GM21723 (cell line): Measurements from ENCODE around the gene MAP3K14.
"Not testable (repeated sequence)": the region's sequence is repeated elsewhere in the genome, so short reads cannot be mapped to it uniquely, and the experiment has no call there.

Source experiments
- ATAC-seq: cut with Tn5 transposase; IDR thresholded peaks from one replicate; pipeline ENCODE4 v1.9.1; 2021; ENCODE audit warnings: mild to moderate bottlenecking, moderate library complexity; ENCODE audit not compliant: unreplicated experiment

MAP3K14 gene

DNA sequence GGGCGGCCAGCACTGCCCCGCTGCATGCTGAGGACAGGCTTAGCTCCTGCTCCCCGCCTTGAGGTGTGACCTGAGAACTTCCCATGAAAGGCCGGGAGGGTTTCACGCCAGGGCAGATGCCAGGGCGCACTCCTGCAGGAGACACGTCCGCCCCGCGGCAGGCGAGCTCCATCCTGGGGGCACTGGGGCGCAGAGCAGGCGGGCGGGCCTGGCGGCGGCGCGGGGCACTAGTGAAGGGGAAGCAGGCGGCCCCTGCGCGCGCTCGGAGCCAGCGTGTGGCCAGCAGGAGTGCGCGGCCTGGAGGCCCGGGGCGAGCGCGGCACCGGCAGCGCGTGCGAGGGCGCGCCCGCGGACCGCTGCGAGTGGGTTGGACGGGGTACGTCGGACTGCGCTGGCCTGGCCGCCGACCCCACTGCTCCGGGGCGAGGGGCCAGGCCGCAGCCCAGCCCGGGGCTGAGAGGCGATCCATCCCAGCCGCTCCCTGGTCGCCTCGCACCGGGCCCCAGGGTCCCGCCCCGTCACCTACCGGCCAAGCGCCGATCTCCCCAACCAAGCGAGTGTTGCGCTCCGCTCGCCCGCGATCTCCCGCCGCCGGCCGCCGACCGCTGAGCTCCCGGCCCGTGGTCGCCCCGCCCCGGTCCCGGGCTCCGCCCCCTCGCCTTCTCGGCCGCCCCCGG lies at the start of gene MAP3K14:
Gene MAP3K14 (minus strand): TSS at position 587 of the 677 bp plus-strand sequence. CDS start 26,275 bp downstream, outside the sequence.
- ATAC-seq = peak; percentile 19

DNA sequence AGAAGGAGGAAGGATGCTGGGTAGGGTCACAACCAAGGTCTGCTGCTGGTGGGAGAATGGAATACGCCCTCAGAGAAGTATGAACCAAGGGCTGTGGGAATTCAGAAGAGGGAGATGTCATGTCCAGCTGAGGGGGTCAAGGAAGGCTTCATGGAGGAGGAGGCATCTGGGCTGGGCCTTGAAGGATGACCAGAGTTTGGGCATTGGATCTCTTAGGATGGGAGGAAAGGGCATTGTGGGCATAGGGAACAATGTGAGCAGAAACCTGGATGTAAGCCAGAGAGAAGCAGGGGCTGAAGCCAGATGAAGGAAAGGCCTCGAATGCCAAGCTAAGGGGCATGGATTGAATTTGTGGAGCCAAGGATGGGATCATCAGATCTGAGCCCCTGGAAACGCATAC lies 49.2 kb upstream of the MAP3K14 start:
- no peak for ATAC-seq

DNA sequence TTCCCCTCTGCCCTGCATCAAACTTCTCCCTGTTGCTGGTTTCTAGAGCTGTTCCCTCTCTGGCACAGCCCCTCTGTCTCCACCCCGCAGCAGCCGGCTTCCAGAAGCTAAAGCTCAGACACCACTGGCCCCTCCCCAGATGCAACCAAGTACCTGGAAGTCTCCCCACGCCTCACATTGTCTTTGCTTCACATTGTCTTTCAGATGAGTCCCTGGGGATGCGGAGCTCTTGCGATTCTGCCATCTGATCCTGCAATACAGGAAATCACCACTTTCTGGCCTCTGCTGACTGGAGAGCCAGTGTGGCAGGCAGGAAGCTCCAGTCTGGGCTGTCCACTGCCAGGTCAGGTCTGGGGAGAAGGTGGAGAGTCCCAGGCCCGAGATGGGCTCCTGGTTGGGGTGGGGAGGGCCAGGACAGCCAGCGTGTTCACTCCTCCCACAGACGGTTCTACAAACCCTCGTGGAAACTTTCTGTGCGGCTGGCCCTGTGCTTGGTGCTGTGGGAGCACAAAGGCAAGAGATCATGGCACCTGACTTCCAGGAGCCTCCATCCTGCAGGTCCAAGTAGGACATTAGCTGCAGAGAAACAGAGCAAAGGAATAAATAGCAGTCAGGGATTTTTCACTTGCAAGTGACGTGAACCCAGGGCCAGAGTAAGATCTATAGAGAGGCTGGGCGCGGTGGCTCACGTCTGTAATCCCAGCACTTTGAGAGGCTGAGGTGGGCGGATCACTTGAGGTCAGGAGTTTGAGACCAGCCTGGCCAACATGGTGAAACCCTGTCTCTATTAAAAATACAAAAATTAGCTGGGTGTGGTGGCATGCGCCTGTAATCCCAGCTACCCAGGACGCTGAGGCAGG lies 47.9 kb upstream of the MAP3K14 start:
- no peak for ATAC-seq

DNA sequence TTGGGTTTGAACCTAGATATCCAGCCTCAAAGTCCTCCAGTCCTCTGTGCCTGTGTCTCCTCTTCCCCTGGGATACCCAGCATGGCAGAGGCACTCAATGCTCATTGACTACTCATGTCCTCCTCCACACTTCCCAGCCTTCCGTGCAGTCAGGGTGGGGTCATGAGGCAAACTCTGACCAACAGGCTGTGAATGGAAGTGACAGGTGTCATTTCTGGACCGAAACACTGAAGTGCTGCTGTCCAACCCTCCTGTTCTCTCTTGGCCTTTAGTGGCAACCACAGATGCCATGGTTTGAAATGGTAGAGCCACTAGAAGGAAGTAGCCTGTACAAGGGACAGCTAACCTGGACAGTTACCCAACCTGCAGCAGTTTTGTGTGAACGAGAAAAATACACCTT lies 46.7 kb upstream of the MAP3K14 start:
- no peak for ATAC-seq

DNA sequence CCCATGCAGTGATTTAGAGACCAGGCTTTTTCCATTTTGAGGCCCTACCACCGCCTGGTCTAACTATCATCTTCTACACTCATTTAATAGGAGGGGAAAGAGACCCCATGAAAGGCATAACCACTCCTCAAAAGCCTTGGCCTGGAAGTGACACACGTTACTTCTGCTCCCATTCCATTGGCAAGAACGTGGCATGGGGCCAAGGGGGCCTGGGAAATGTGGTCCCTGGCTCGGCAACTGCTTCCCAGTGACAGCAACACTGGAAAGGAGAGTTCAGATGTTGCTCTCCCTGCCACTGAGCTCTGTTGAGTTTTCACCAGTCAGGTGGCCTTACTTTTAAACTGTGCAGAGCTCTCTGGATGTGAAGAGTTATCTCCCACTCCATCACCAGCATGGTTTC lies 45.2 kb upstream of the MAP3K14 start:
- ATAC-seq = no peak

DNA sequence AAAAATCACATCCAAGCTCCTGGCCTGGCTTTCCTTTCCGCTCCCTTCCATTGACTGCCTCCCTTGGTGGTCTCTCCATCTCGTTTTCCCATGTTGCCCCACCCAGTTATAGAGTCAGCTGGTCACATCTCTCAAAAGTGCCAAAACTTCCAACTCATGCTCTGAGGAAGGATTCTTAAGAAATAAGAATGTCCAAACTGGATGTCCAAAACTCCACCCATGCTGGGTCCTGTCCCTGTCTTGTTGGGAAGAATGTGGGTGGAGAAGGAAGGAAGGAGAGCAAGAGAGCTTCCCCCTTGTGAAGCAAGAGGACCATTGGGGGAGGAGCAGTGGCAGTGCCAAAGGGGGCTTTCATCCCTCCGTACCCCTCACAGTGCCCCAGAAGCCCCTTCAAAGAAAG lies 44.6 kb upstream of the MAP3K14 start:
- ATAC-seq = no peak

DNA sequence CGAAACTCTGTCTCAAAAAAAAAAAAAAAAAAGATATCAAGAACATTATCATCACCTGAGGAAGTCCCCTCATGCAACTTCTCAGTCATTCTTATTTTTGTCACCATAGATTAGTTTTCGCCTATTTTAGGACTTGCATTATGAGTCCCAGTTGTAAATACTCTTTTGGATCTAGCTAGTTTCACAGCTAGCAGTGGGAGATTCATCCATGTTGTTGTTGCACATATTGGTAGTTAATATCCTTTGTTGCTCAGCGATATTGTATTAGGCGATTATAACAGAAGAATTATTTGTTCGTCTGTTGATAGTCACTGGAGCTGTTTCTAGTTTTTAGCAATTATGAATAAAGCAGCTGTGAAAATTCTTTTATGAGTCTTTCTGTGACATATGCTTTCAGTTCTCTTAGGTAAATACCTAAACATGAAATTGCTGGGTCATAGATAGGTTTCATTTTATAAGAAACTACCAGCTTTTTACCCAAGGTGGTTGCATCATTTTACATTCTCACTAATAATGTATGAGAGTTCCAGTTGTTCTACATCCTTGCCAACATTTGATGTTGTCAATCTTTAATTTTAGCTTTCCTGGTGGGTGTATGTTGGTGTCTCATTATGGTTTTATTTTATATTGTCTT lies 40.7 kb upstream of the MAP3K14 start:
- no peak for ATAC-seq

DNA sequence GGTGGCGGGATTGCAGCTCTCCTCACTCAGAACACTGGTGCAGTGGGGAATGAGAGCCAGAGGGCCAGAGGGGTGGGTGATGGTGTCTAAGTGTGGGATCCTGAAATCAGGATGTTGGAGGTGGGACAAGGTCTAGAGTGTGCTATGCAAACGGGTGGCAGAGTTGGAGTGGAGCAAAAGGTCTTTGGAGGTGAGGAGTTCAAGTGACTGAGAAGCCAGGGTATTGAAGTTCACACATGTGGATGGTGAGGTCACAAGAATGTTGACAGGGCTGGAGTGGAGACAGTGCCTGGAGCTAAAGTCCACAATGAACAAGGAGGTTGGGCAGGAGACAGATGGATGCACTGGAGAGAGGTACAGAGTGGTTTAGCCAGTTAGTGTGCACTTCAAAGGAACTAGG lies 38.3 kb upstream of the MAP3K14 start:
- ATAC-seq = no peak

DNA sequence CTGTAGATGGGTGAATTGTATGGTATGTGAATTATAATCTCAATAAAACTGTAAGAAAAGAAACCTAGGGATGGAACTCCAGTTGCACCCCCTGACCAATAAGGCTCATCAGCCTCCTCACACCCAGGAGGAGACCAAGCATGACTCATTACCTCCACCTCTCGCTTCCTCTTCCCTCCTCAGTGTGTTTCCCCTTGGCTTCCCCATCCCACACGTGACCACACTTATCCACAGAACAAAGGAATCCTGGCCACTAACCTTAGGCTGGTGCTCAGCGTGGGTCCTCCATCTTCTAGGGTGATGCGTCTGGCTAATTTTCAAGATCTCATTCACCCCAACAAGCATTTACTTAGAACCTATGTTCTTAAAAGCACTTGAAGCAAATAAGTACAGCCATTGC lies 36.2 kb upstream of the MAP3K14 start:
- no peak for ATAC-seq

DNA sequence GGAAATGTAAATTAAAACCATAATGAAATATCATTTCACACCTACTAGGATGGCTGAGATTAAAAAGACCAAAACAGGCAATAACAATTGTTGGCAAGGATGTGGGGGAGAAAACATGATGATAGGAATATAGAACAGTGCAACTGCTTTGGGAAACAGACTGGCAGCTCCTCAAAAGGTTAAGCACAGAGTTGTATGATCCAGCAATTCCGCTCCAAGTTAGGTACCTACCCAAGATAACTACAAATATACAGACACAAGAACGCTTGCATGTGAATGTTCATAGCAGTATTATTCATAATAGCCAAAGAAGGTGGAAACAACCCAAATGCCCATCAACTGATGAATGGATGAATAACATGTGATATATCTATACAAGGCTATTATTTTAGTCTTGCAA lies 35.0 kb upstream of the MAP3K14 start:
- no peak for ATAC-seq

DNA sequence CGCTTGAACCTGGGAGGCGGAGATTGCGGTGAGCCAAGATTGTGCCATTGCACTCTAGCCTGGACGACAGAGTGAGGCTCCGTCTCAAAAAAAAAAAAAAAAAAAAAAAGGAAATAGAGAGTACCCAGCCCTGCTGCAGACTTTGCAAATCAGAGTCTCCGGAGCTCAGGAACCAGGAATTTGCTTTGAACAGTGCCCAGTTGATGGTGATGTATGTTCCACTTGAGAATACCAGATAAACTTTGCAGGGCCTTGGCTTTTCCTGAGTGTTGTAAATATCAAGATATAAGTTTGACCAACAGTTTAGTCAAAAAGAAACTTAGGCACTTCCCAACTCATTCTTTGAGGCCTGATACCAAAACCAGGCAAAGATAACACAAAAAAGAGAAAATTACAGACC lies 30.6 kb upstream of the MAP3K14 start:
- ATAC-seq = no peak

DNA sequence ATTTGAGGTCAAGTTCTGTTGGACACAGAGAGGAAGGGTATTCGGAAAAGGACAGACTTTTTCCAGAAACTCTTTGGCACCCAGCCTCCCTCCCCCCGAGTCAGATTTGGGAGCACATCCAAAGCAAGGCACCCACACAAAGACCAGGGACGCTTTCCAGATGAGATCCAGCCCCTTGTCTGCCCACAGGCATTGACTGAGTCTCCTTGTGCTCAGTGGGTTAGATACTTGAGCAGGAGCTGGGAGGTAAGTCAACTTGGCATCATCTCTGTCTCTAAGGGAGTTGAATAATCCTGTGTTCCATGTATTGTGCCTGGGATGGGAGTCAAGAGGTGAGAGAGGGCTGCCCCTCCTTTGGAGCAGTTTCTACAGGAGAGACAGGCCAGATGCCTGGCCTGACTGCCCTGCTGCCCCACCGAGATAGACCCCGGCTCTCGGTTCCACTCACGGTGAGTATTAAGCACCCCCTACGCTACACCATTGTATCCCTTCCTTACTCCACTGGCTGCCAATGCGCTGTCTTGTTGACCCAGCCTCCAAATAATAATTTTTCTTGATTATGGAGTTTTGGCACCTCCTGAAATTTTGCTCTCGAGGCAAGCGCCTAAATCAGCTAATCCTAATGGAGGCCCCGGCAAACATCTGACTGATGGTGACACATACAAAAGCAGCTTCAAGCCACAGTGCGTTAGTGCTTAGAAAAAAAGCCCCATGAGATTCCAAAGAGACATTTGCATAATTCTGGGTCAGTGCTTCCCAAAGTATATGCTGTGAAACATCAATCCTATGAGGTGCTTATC lies 29.6 kb upstream of the MAP3K14 start:
- ATAC-seq = no peak

DNA sequence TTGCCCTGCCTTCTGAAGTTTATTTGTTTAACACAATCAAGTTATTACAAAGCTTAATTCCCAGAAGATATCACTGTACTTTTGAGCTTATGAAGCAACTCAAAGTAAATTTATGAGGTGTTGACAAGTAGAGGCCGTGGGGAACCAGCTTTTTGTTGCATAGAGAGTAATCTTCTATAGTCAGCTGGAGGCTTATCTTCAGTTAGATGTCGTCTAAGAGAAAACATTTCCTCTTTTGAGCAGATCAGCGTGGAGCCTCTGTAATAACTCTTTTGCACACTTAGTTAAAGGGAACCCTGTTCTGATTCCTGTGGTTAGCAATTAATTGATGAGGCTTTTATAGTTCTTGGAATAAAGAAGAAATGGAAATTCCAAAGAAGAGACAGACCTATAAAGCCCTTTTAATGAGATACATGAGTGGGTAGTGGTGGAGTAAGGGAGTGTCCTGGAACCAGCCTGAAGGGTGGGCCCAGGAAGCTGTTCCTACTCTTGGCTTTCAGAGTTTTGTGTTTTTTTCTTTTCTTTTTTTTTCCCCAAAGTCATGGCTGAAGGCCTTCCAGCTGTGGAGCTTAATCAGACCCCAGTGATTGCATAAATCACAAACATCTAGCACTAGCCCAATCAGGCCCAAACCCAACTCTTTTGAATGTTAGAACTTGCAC lies 28.9 kb upstream of the MAP3K14 start:
- no peak for ATAC-seq

DNA sequence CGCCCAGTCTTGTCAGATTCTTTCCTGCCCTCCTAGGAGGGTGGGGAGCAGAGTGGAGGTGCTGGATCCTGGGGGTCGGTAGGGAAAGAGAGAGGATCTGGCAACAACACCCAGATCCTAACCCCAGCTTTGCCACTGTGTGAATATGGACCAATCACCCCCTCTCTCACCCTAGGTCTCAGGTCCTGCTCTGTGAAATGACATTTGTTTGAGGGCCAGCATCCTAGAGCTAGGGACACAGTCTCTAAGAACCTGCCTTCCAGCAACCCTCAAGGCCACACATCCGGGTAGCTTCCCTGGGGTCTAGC lies 28.4 kb upstream of the MAP3K14 start:
- ATAC-seq = no peak

DNA sequence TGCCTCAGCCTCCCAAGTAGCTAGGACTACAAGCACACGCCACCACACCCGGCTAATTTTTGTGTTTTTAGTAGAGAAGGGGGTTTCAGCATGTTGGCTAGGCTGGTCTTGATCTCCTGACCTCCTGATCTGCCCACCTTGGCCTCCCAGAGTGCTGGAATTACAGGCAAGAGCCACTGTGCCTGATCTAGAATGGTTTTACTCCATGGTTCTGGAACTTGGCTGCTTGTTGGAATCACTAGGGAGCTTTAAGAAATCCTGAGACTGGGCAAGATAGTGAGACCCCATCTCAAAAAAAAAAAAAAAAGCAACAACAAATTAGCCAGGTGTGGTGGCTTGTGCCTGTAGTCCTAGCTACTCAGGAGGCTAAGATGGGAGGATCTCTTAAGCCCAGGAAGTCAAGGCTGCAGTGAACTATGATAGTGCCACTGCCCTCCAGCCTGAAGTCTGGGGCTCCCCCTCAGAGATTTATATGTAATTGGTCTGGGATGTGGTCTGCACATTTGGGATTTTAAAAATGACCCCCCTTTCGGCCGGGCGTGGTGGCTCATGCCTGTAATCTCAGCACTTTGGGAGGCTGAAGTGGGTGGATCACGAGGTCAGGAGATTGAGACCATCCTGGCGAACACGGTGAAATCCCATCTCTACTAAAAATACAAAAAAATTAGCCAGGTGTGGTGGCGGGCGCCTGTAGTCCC lies 27.3 kb upstream of the MAP3K14 start:
- ATAC-seq = not testable (repeated sequence)

DNA sequence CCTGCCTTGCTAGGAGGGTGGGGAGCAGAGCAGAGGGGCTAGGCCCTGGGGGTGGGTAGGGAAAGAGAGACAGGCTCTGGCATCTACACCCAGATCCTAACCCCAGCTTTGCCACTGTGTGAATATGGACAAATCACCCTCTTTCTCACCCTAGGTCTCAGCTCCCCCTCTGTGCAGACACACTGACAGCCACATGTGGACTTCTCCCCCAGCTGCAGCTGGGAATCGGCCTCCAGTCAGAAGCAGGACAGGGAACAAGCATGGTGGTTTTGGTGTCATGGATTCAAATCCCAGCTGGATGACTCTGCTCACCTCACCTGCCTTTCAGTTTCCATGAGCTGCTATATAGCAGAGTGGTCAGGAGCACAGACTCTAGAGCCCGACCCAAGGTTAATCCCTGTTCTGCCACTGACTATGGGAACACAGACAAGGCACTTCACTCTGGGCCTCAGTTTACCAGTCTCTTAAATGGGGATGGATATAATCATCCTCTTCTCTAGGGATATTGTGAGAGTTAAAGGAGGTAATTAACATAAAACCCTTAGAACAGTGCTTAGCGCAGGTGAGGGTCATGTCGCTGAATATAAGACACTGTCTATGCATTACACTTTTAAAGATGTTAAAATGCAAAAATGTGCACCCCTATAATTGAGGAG lies 26.2 kb upstream of the MAP3K14 start:
- no peak for ATAC-seq

DNA sequence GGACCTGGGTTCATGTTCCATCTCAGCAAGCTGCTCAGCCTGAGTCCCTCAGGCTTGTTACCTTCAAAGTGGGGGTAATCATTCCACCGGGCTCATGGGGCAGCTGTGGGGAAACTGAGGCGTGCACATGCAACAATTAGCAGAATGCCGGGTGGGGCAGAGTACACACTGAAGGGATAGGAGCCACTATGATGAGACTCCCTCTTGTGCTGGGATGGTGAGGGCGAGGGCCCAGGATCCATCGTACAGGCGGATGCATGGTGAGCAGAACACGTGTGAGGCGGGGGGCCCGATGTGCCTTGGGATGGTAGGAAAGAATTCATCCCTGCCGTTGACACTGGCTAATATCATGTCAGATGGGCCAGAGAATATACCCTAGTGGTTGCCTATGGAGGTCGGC lies 25.5 kb upstream of the MAP3K14 start:
- no peak for ATAC-seq

DNA sequence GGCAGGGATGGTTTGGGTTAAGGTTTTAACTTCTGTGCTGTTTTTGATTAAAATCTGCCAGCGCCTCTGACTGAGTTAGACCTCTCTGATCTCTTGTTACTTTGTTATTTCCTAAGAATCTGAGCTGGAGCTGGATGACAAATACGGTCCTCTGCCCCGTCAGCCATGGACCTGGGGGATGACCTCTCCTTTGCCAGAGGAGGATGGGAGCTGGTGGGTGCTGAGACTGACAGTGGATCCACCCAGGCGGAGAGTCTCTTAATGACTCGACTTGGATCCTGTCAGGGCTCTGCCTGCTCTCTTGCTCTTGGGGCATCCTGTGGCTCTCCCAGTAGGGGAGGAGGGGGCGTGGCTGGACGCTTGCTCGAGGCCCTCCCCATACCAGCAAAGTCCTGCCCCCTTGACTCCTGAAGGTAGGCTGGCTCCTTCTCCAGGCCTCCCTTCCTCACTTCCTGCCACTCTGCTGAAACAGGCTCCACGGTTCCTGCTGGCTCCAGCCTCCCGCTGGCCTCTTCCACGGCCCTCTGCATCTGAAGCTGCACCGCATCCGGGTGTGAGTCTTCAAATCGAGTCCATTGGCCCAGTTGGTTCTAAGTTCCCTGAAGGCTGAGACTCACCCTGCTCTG lies 24.8 kb upstream of the MAP3K14 start:
- no peak for ATAC-seq
